ENCODE results near the gene YWHAH.

GRCh38 chr22:31937341-31937740 lies 7.0 kb upstream of the YWHAH start:
- TF ChIP-seq CTCF (conservative IDR thresholded peaks at IDR 0.05; ENCODE audit: low read depth, low read length) = no peak
- TF ChIP-seq SMC3 (IDR thresholded peaks at IDR 0.05; ENCODE audit: low read depth, low read length) = no peak
- no peak for TF ChIP-seq ELK1 (IDR thresholded peaks at IDR 0.05; ENCODE audit: borderline replicate concordance, low read depth, low read length)
- TF ChIP-seq POLR2A (IDR thresholded peaks at IDR 0.05; ENCODE audit: low read depth, low read length) = no peak
- TF ChIP-seq USF2 (IDR thresholded peaks at IDR 0.05; ENCODE audit: low read depth, low read length) = no peak
- TF ChIP-seq MAFK (IDR thresholded peaks at IDR 0.05; ENCODE audit: low read depth, low read length) = no peak
- TF ChIP-seq CEBPB (IDR thresholded peaks at IDR 0.05; ENCODE audit: low read depth, low read length) = no peak
- no peak for TF ChIP-seq RCOR1 (IDR thresholded peaks at IDR 0.05; ENCODE audit: insufficient replicate concordance, low read length)
- no peak for TF ChIP-seq RFX5 (IDR thresholded peaks at IDR 0.05; ENCODE audit: low read depth, low read length)
- TF ChIP-seq BHLHE40 (IDR thresholded peaks at IDR 0.05; ENCODE audit: low read depth, low read length) = no peak
- TF ChIP-seq MXI1 (IDR thresholded peaks at IDR 0.05; ENCODE audit: borderline replicate concordance, low read depth, low read length) = no peak
- TF ChIP-seq RAD21 (IDR thresholded peaks at IDR 0.05; ENCODE audit: low read length) = no peak
- TF ChIP-seq MAZ (IDR thresholded peaks at IDR 0.05; ENCODE audit: borderline replicate concordance, low read depth, low read length) = no peak
